ENCODE results near the gene HSPA1A.

The HSPA1A gene

GRCh38 chr6:31834367-31835250 lies 19.3 kb downstream of the HSPA1A start (continued):
- TF ChIP-seq ZNF148 (tag by site-specific recombination; IDR thresholded peaks at IDR 0.05; ENCODE audit: borderline replicate concordance) (no peak), ZNF654 (tag by site-specific recombination; IDR thresholded peaks at IDR 0.05; ENCODE audit: low read depth) (peak; percentile 8), ZNF785 (tag by site-specific recombination; IDR thresholded peaks at IDR 0.05) (peak; percentile 79), ZNF473 (tag by site-specific recombination; IDR thresholded peaks at IDR 0.05) (no peak), KLF1 (tag by site-specific recombination; IDR thresholded peaks at IDR 0.05) (peak; percentile 42), ZNF580 (tag by site-specific recombination; IDR thresholded peaks at IDR 0.05) (peak; percentile 93), KLF7 (tag by site-specific recombination; IDR thresholded peaks at IDR 0.05; ENCODE audit: borderline replicate concordance) (no peak), PRDM6 (tag by site-specific recombination; IDR thresholded peaks at IDR 0.05) (no peak; the same call in 1 of the 2 replicates), ZNF837 (tag by site-specific recombination; IDR thresholded peaks at IDR 0.05) (no peak), ZSCAN5A (tag by site-specific recombination; IDR thresholded peaks at IDR 0.05) (peak; percentile 88), ZNF132 (tag by site-specific recombination; IDR thresholded peaks at IDR 0.05; ENCODE audit: borderline replicate concordance) (no peak), ZNF530 (tag by site-specific recombination; IDR thresholded peaks at IDR 0.05; ENCODE audit: low read depth) (no peak), ZNF514 (tag by site-specific recombination; IDR thresholded peaks at IDR 0.05) (no peak), ZNF623 (tag by site-specific recombination; IDR thresholded peaks at IDR 0.05) (0 out of 2 replicates have a peak, but pooled peaks have one; percentile 36), ZEB2 (tag by site-specific recombination; IDR thresholded peaks at IDR 0.05) (peak; percentile 91), ZNF670 (tag by site-specific recombination; IDR thresholded peaks at IDR 0.05; ENCODE audit: low read depth) (no peak), ZNF791 (tag by site-specific recombination; IDR thresholded peaks at IDR 0.05) (no peak), ZNF76 (tag by site-specific recombination; IDR thresholded peaks at IDR 0.05; ENCODE audit: borderline replicate concordance, low read depth) (peak; percentile 90), ZFHX2 (tag by site-specific recombination; conservative IDR thresholded peaks at IDR 0.05) (peak; percentile 51), ZNF169 (tag by site-specific recombination; IDR thresholded peaks at IDR 0.05) (no peak), ZNF174 (tag by site-specific recombination; IDR thresholded peaks at IDR 0.05) (no peak), ZNF624 (tag by site-specific recombination; IDR thresholded peaks at IDR 0.05) (no peak), ZNF157 (tag by site-specific recombination; IDR thresholded peaks at IDR 0.05) (no peak), SCRT2 (tag by site-specific recombination; IDR thresholded peaks at IDR 0.05) (peak; percentile 40; the same call in 1 of the 2 replicates), ZNF362 (tag by site-specific recombination; IDR thresholded peaks at IDR 0.05) (no peak), ZFP3 (tag by site-specific recombination; IDR thresholded peaks at IDR 0.05; ENCODE audit: low read depth) (no peak), ZNF155 (tag by site-specific recombination; IDR thresholded peaks at IDR 0.05) (no peak), ZSCAN16 (tag by site-specific recombination; IDR thresholded peaks at IDR 0.05) (no peak), ZNF175 (tag by site-specific recombination; IDR thresholded peaks at IDR 0.05) (no peak), SCRT1 (tag by site-specific recombination; IDR thresholded peaks at IDR 0.05; ENCODE audit: borderline replicate concordance) (no peak), ZNF610 (tag by site-specific recombination; IDR thresholded peaks at IDR 0.05; ENCODE audit: borderline replicate concordance) (peak; percentile 14), ZNF521 (tag by site-specific recombination; IDR thresholded peaks at IDR 0.05) (no peak), ZBTB21 (tag by site-specific recombination; IDR thresholded peaks at IDR 0.05) (peak; percentile 65), ZNF433 (tag by site-specific recombination; IDR thresholded peaks at IDR 0.05; ENCODE audit: low read depth) (no peak), TRIM28 (IDR thresholded peaks at IDR 0.05; ENCODE audit: borderline replicate concordance, low read length) (no peak)

Measured in HEK293 (cell line).